OCI-LY1 (cell line): Measurements from ENCODE around the gene SENP5.
A peak's percentile ranks its signal among the peaks of the same experiment; 100 is the strongest.

Source experiments
- H2AFZ ChIP-seq: fragments of 200-600 bp; sonication (generic), shearing (Covaris generic); 2 replicates; pipeline ENCODE4 v1.6.0; 2014; ENCODE audit warnings: antibody characterized with exemption, mild to moderate bottlenecking, low read length
- H3F3A ChIP-seq: fragments of 200-600 bp; sonication (generic), shearing (Covaris generic); 2 replicates; pipeline ENCODE4 v1.6.0; 2014; ENCODE audit warnings: mild to moderate bottlenecking, antibody characterized with exemption, low read length, moderate library complexity; ENCODE audit not compliant: insufficient read depth
- H3K27ac ChIP-seq: fragments of 200-600 bp; sonication (generic); 2 replicates; pipeline ENCODE4 v1.5.1; 2014; ENCODE audit warnings: low read length, mixed run types, mild to moderate bottlenecking, low read depth; ENCODE audit not compliant: poor library complexity, severe bottlenecking
- H3K27me3 ChIP-seq: fragments of 200-600 bp; sonication (generic); 2 replicates; pipeline ENCODE4 v1.6.0; 2014; ENCODE audit warnings: antibody characterized with exemption, mild to moderate bottlenecking, low read length, moderate library complexity; ENCODE audit not compliant: insufficient read depth
- H3K36me3 ChIP-seq: fragments of 200-600 bp; sonication (generic); 2 replicates; pipeline ENCODE4 v1.6.1; 2014; ENCODE audit warnings: mild to moderate bottlenecking, antibody characterized with exemption, low read length, moderate library complexity, mixed read lengths; ENCODE audit not compliant: insufficient read depth
- H3K4me1 ChIP-seq: fragments of 200-600 bp; sonication (generic); 2 replicates; pipeline ENCODE4 v1.5.1; 2014; ENCODE audit warnings: mild to moderate bottlenecking, low read length, moderate library complexity; ENCODE audit not compliant: insufficient read depth, severe bottlenecking
- H3K4me2 ChIP-seq: fragments of 200-600 bp; sonication (generic), shearing (Covaris generic); 2 replicates; pipeline ENCODE4 v1.6.1; 2014; ENCODE audit warnings: low read length
- H3K4me3 ChIP-seq: fragments of 200-600 bp; sonication (generic); 2 replicates; pipeline ENCODE4 v1.5.1; 2014; ENCODE audit warnings: low read length, low read depth, mild to moderate bottlenecking, mixed read lengths; ENCODE audit not compliant: poor library complexity, severe bottlenecking
- H3K79me2 ChIP-seq: fragments of 200-600 bp; shearing (Covaris generic); 2 replicates; pipeline ENCODE4 v1.6.1; 2016; ENCODE audit warnings: mixed run types, low read length, mixed read lengths; ENCODE audit not compliant: insufficient read depth
- H3K9ac ChIP-seq: fragments of 200-600 bp; sonication (generic), shearing (Covaris generic); 2 replicates; pipeline ENCODE4 v1.6.1; 2014; ENCODE audit warnings: mild to moderate bottlenecking, low read length, mixed read lengths
- H3K9me2 ChIP-seq: fragments of 200-600 bp; sonication (generic), shearing (Covaris generic); 2 replicates; pipeline ENCODE4 v1.6.1; 2014; ENCODE audit warnings: low read depth, mild to moderate bottlenecking, low read length, mixed read lengths
- H3K9me3 ChIP-seq: fragments of 200-600 bp; shearing (Covaris generic); 2 replicates; pipeline ENCODE4 v1.6.1; 2014; ENCODE audit warnings: low read length, mixed read lengths
- H4K20me1 ChIP-seq: fragments of 200-600 bp; sonication (generic), shearing (Covaris generic); 2 replicates; pipeline ENCODE4 v1.6.0; 2016; ENCODE audit warnings: mild to moderate bottlenecking, low read length; ENCODE audit not compliant: insufficient read depth
- EZH2 ChIP-seq: fragments of 200-600 bp; sonication (generic), shearing (Covaris generic); IDR thresholded peaks from 2 replicates; pipeline ENCODE4 v1.8.0; 2017; ENCODE audit warnings: borderline replicate concordance, mixed run types, mild to moderate bottlenecking, antibody characterized with exemption, low read length, moderate library complexity, mixed read lengths
- TF ChIP-seq, protein P1 (sequence below): fragments of 200-600 bp; sonication (generic), shearing (Covaris generic); IDR thresholded peaks from 2 replicates; pipeline ENCODE4 v1.5.1; 2017; ENCODE audit warnings: mild to moderate bottlenecking, antibody characterized with exemption, low read length, moderate library complexity, mixed read lengths

The SENP5 gene

DNA sequence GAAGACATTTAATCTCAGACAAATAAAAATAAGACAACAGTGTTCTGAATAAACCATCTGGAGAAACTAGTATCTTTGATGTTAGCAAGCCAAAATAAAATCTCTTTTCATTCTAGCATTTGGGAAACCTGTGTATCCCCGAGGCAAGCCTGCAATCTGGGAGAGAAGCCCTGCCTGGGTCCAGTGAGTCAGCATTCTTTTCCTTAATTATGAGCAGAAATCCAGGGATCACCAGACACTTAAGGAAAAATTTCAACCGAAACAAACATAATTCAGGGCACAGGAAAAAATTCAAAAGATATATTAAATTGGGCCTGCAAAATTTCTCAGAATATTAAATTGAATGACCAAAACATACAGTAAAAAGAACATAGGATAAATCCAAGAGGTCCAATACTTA, 70.4 kb downstream of the SENP5 start:
- Histone ChIP-seq H4K20me1 (no peaks in the 10 kb centered on the region), H3K4me2 (no peak overlapping the region), H3K4me1 (peaks cover 33% of the 10 kb centered on the region), H3K79me2 (peaks cover 24% of the 10 kb centered on the region), H3K36me3 (peaks cover 65% of the 10 kb centered on the region), H3K9me3 (no peaks in the 10 kb centered on the region), H3K9ac (no peak overlapping the region), H3K27me3 (no peaks in the 10 kb centered on the region), H2AFZ (no peak overlapping the region), H3K27ac (no peak overlapping the region), H3F3A (peaks cover 10% of the 10 kb centered on the region; the same call in 1 of the 2 replicates), H3K9me2 (no peaks in the 10 kb centered on the region), H3K4me3 (no peak overlapping the region)
- TF ChIP-seq EZH2, result no peak
- TF ChIP-seq, protein P1, sequence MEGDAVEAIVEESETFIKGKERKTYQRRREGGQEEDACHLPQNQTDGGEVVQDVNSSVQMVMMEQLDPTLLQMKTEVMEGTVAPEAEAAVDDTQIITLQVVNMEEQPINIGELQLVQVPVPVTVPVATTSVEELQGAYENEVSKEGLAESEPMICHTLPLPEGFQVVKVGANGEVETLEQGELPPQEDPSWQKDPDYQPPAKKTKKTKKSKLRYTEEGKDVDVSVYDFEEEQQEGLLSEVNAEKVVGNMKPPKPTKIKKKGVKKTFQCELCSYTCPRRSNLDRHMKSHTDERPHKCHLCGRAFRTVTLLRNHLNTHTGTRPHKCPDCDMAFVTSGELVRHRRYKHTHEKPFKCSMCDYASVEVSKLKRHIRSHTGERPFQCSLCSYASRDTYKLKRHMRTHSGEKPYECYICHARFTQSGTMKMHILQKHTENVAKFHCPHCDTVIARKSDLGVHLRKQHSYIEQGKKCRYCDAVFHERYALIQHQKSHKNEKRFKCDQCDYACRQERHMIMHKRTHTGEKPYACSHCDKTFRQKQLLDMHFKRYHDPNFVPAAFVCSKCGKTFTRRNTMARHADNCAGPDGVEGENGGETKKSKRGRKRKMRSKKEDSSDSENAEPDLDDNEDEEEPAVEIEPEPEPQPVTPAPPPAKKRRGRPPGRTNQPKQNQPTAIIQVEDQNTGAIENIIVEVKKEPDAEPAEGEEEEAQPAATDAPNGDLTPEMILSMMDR, result no peak

DNA sequence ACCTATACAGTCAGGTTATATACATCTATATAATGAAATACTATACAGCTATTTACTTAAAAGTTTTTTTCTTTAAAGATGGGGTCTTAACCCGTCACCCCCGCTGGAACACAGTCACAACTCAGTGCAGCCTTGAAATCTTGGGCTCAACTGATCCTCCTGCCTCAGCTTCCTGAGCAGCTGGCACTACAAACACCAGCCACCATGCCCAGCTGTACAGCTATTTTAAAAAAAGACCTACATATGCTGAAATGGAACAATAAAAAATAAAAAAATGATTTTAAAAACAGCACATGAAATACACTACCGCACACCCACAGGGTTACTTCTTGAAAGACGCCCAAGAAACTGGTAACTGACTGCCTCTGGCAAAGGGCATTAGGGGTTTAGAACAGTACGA, 70.9 kb downstream of the SENP5 start:
- Histone ChIP-seq H3K27ac (peak overlapping the region; percentile 49), H4K20me1 (no peaks in the 10 kb centered on the region), H3K9me3 (no peaks in the 10 kb centered on the region), H3K9me2 (no peaks in the 10 kb centered on the region), H3K4me1 (peaks cover 35% of the 10 kb centered on the region), H3K4me2 (peak overlapping the region; percentile 95; the same call in 1 of the 2 replicates), H3F3A (peaks cover 10% of the 10 kb centered on the region; the same call in 1 of the 2 replicates), H3K36me3 (peaks cover 60% of the 10 kb centered on the region), H2AFZ (no peak overlapping the region), H3K27me3 (no peaks in the 10 kb centered on the region), H3K9ac (no peak overlapping the region), H3K4me3 (no peak overlapping the region), H3K79me2 (peaks cover 28% of the 10 kb centered on the region)
- TF ChIP-seq, protein P1, result no peak
- no peak for TF ChIP-seq EZH2

DNA sequence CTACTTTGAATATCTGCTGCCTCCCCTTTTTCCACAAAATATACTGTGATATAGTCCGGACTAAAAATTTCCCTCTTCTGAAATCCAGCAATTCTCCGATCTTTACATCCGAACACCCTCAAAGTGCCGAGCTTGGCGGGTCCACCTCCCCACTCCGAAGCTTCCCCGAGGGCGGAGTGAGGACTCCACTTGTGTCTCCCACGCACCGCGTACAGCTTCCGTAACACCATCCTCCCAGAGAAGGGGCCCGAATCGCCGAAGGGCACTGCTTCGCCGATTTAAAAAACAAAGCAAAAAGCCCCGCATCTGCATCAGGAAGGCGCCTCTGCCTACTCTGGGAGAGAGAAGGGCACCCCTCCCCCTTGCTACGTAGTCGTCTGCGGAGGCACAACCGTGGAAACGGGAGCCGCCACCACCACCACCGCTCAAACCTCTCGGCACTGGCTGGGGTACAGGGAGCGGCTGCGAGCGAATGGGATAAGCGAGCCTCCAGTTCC, 74.1 kb downstream of the SENP5 start:
- Histone ChIP-seq H3K4me2 (peak overlapping the region; percentile 95), H3K9ac (peak overlapping the region; percentile 85), H3K27me3 (no peaks in the 10 kb centered on the region), H4K20me1 (no peaks in the 10 kb centered on the region), H3K36me3 (peaks cover 34% of the 10 kb centered on the region), H3F3A (peaks cover 4% of the 10 kb centered on the region; the same call in 1 of the 2 replicates), H3K4me1 (peaks cover 38% of the 10 kb centered on the region), H3K4me3 (peak overlapping the region; percentile 83), H3K9me2 (no peaks in the 10 kb centered on the region), H3K9me3 (no peaks in the 10 kb centered on the region), H3K27ac (peak overlapping the region; percentile 78), H2AFZ (no peak overlapping the region), H3K79me2 (peaks cover 31% of the 10 kb centered on the region)
- TF ChIP-seq, protein P1, result no peak
- TF ChIP-seq EZH2, result no peak
